ENCODE data around the gene KRTAP5-3. TPM values are rescaled to one million over a fixed set of nuclear protein-coding genes. Genes with fewer than 3 reads are reported as not detected.
"Not testable (repeated sequence)": the region's sequence is repeated elsewhere in the genome, so short reads cannot be mapped to it uniquely, and the experiment has no call there.

KRTAP5-3 gene
- total and polyA plus RNA-seq, 12 donors: not detected

GRCh38 chr11:1623716-1624115 is 15.5 kb upstream of the KRTAP5-3 start:
- 77 to 86% (median 81%) methylated on average over 9 of the region's 9 CpGs for WGBS, 4 donors
- intact Hi-C loops (cut with DNase I): no loop called here
- H3K27me3 ChIP-seq: peaks cover 9% of the 10 kb centered on the region

GRCh38 chr11:1622086-1622485 is 13.8 kb upstream of the KRTAP5-3 start, which contains the start of gene KRTAP5-4:
KRTAP5-4 (minus strand) TSS chr11:1622138; CDS start chr11:1622093, 45 bp downstream.
- Histone ChIP-seq H3K4me1 (replicated peaks in 1 of 2) (no peaks in the 10 kb centered on the region), H3K27me3 (peaks cover 2% of the 10 kb centered on the region), H3K36me3 (replicated peaks in 1 of 2) (no peaks in the 10 kb centered on the region), H3K27ac (no peak within 1 kb of the TSS), H3K4me3 (no peak within 1 kb of the TSS), H3K9me3 (replicated peaks in 1 of 3) (no peaks in the 10 kb centered on the region)
- TF ChIP-seq CTCF (IDR thresholded peaks at IDR 0.05) (no peak), POLR2A (IDR thresholded peaks at IDR 0.05) (no peak)
- no peak for DNase-seq
- 31 to 73% (median 61%) methylated on average over 1 of the region's 1 CpG for WGBS, 4 donors
- intact Hi-C loops (cut with DNase I): no loop called here

More at GRCh38 chr11:1623716-1624115, 15.5 kb upstream of the KRTAP5-3 start:
- Histone ChIP-seq H3K9me3 (replicated peaks in 1 of 3) (no peaks in the 10 kb centered on the region), H3K36me3 (replicated peaks in 1 of 2) (no peaks in the 10 kb centered on the region), H3K27ac (no peak overlapping the region), H3K4me1 (replicated peaks in 1 of 2) (no peaks in the 10 kb centered on the region), H3K4me3 (no peak overlapping the region)
- DNase-seq: no peak
- no peak for TF ChIP-seq POLR2A (IDR thresholded peaks at IDR 0.05)
- no peak for TF ChIP-seq CTCF (IDR thresholded peaks at IDR 0.05)

- no peak overlapping the region for H3K4me3 ChIP-seq
- peaks cover 8% of the 10 kb centered on the region for H3K27me3 ChIP-seq
- no peaks in the 10 kb centered on the region for H3K9me3 ChIP-seq (replicated peaks in 1 of 3)
- intact Hi-C loops (cut with DNase I): no loop called here
- H3K36me3 ChIP-seq (replicated peaks in 1 of 2): no peaks in the 10 kb centered on the region
- peak in 1 of 7 donors; percentile 3 for DNase-seq
- H3K4me1 ChIP-seq (replicated peaks in 1 of 2): no peaks in the 10 kb centered on the region
- WGBS, 4 donors: 44 to 64% (median 59%) methylated on average over 10 of the region's 10 CpGs
- TF ChIP-seq CTCF (IDR thresholded peaks at IDR 0.05) (no peak), POLR2A (IDR thresholded peaks at IDR 0.05) (no peak)
- H3K27ac ChIP-seq: no peak overlapping the region
Observed at GRCh38 chr11:1619449-1619848, 11.2 kb upstream of the KRTAP5-3 start.

- no peak for DNase-seq
- Histone ChIP-seq H3K4me1 (replicated peaks in 1 of 2) (no peaks in the 10 kb centered on the region), H3K27me3 (peaks cover 8% of the 10 kb centered on the region), H3K9me3 (replicated peaks in 1 of 3) (no peaks in the 10 kb centered on the region), H3K36me3 (replicated peaks in 1 of 2) (no peaks in the 10 kb centered on the region), H3K4me3 (no peak overlapping the region), H3K27ac (no peak overlapping the region)
- 61 to 70% (median 67%) methylated on average over 10 of the region's 10 CpGs for WGBS, 4 donors
- intact Hi-C loops (cut with DNase I): no loop called here
- no peak for TF ChIP-seq CTCF (IDR thresholded peaks at IDR 0.05)
- TF ChIP-seq POLR2A (IDR thresholded peaks at IDR 0.05): no peak
Observed at GRCh38 chr11:1618231-1618630, 10.0 kb upstream of the KRTAP5-3 start.

- WGBS, 4 donors: 39 to 55% methylated on average over 5 of the region's 5 CpGs; no CpG with 5 or more reads in 2 of the 4 donors
- not testable (repeated sequence) for H3K27me3 ChIP-seq
Observed at GRCh38 chr11:1607901-1608300, 362 bp downstream of the KRTAP5-3 start.

GRCh38 chr11:1607156-1607845 is 962 bp downstream of the KRTAP5-3 start:
- WGBS, 4 donors: 36 to 53% (median 45%) methylated on average over 17 to 18 of the region's 18 CpGs
- H3K4me3 ChIP-seq; H3K4me1 ChIP-seq (replicated peaks in 1 of 2); H3K9me3 ChIP-seq (replicated peaks in 1 of 3); H3K27ac ChIP-seq; intact Hi-C loops (cut with DNase I); H3K36me3 ChIP-seq (replicated peaks in 1 of 2); DNase-seq; H3K27me3 ChIP-seq: not testable (repeated sequence)

More at GRCh38 chr11:1607901-1608300, 362 bp downstream of the KRTAP5-3 start:
- DNase-seq; intact Hi-C loops (cut with DNase I); H3K27ac ChIP-seq; H3K36me3 ChIP-seq (replicated peaks in 1 of 2); H3K4me3 ChIP-seq; H3K4me1 ChIP-seq (replicated peaks in 1 of 2); H3K9me3 ChIP-seq (replicated peaks in 1 of 3): not testable (repeated sequence)

GRCh38 chr11:1605923-1606322 is 2.3 kb downstream of the KRTAP5-3 start:
- intact Hi-C loops (cut with DNase I); H3K9me3 ChIP-seq (replicated peaks in 1 of 3); H3K4me3 ChIP-seq; H3K27me3 ChIP-seq; H3K4me1 ChIP-seq (replicated peaks in 1 of 2); H3K27ac ChIP-seq; DNase-seq; H3K36me3 ChIP-seq (replicated peaks in 1 of 2): not testable (repeated sequence)
- 77 to 80% (median 78%) methylated on average over 13 of the region's 13 CpGs for WGBS, 4 donors

Data from adrenal gland (tissue), 12 donors.